ENCODE data around the gene PCGF3. TPM values are rescaled to one million over a fixed set of nuclear protein-coding genes. Genes with fewer than 3 reads are reported as not detected.
"Not testable (repeated sequence)": the region's sequence is repeated elsewhere in the genome, so short reads cannot be mapped to it uniquely, and the experiment has no call there.

PCGF3 gene
- total RNA-seq, 1 donor from 2014 or later, result 82.7 TPM

DNA sequence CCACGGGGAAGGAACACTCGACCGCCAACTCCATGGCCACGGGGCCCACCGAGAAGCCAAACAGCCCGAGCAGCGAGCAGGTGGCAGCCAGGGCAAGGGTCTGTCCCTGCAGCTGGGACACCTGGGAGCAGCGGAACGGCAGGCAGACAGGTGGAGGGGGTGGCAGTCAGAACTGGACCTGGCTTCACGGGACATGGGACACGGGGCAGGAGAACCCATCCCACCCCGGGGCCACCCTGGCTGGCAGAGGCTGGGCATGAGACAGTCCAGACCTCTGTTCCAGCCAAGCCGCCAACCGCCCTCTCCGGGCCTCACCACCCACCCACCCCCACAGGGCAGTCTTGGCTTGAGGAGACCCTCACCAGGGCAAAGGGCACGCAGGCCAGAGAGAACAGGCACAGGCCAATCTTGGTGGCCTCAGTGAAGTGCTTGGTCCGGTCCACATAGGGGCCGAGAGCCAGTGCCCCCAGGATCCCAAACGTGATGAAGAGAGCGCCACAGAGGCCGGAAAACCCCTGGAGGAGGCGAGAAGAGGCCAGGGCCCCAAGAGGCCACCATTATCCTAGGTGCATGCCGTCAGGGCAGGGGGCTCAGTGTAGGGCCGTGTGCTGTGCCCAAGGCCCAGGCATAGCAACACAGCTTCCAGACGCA is 22.3 kb upstream of the PCGF3 start:
- DNase-seq, result no peak

DNA sequence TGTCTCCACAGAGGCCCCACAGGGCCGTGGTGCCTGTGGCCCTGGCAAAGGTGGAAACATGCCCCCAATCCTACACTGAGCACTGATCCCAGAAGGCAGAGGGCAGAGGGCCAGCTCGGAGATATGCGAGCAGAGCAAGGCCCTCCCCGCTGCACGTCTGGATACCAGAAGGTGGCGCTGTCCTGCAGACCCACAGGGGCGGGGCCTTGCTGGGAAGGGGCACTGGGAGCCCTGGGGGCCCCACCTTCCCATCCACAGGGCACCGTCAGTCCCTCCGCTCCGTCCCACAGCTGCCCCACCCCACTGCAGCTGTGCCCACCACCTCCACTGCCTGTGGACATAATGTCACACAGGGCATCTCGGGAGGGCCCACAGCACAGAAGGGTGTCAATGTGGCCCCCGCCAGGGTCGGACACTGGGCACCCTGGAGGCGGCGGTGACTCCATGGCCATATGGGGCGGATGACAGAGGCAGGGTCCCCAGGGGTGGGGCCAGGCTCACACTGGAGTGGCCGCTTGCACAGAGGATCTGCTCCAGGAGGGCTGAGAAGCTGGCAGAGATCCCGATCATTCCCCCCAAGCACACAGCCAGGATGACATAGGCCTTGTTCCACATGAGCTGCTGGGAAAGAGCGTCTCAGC is 21.5 kb upstream of the PCGF3 start:
- DNase-seq, result no peak

DNA sequence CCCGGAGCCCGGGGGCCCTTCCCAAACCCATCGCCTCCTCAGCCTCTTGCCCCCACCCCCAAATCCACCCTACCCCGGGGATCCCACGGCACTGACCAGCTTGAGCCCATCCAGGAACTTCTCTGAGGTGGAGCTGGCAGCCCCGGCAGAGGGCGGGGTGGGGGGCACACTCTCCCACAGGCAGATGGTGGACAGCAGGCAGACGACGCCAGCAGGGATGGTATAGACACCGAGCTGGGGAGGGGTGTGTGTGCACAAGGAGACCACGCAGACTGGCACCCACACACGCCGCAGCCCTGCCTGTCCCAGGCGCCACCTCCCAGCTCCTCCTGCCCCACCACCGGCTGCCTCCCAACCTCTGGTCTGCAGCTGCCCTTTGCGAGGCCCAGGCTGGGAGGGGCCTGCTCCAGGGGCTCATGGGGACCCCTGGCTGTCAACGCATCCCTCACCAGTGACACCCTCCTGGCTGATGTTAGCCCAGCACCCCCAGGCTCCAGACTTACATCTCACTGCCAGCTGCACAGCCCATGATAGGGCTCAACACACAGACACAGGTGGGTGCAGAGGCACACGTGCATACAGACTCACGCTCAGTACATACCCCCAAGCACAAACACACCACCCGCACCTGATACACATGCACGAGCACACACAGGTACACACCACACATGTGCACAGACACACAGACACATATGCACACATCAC is 20.9 kb upstream of the PCGF3 start:
- DNase-seq, result no peak

DNA sequence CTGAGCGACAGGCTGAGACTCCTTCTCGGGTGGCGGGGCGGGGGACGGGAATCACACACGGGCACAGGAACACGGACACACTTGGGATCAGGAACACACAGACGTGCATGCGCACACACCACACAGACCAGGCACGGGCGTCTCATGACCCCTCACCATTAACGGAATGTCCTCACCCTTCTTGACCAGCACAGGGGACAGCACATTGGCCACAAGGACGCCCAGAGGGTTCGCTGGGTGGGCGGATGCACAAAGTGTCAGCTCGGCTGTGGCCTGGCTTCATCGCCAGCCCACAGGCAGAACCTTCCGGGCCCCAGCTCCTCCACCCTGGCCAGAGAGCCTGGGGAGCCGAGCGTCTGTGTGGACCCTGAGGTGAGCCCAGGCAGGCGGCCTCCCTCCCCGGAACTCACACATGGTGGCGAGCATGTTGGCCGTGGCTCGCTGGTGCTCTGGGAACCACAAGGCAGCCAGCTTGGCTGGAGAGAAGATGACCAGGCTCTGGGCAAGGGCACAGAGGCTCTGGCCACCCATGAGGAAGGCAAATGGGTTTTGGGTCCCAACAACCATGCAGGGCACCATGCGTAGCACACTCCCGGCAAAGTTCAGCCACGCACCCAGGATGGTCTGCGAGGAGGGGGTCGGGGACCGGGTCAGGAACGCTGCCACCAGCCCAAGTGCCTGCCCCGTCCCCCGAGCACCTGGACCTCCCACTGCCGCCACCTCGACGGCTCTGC is 19.8 kb upstream of the PCGF3 start:
- DNase-seq, result no peak

DNA sequence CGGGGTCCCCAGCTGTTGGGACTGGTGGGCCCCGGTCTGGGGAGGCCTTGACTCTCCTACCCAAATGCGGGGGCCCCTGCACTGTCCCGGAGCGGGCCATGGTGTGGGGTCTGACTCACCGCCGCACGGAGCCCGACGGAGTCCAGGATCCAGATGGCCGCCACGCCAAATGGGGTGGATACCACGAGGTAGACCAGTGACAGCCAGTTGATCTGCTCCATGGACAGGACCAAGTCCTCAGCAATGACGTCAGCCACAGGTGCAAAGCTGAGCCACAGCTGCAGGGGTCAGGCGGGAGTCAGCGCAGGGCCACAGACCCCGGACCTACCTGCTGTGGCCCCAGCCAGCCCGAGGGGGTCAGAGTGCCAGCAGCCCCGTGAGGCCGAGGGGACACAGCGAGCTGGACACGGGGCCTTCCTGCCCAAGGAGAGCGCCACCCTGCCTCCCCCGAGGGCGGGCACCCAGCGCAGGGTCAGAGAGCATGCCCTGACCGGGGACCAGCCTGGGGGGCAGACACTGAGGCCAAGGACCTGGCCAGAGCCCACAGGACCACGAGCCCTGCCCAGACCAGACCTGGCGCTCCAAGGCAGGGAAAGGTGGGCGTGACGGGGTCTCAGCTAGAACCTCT is 19.1 kb upstream of the PCGF3 start:
- no peak for DNase-seq

DNA sequence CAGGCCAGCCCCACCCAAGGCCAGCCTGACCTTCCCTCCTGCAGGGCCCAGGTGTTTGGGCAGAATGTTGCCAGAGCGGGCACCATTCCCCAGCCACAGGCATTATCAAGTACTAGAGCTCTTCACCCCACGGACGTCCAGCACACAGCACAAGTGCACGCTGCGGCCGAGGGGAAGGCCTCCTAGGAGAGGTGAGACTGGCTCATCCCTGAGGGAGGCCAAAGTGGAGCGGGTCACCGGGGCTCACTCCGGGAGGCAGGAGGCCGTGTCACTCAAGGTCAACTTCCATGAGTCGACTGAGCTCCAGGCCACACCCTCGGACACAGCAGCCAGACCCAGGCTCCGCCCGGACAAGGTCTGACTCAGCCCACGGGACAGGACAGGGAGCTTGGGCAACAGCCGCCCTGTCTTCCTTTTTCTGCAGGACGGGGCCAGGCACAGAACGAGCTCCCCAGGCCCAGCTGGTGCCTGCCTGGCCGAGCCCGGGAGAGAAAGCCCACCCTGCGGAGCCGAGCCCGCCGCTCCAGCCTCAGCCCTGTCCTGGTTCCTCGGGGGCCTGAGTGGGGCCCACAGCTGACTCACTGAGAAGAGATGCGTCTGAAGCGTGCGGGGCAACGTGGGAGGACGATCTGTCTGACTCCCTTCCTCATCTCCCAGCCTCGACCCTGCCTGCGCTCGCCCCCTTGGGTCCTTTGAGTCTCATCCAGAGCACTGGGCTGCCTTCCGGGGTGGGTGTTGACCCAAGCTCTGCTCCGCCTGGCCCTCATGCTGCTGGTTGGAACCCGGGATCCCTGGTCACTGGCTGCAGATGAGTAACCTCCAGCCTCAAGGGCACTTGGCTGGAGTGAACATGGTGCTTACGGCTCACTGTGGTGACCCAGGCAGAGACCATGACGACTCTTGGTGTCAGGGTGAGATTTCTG is 18.3 kb upstream of the PCGF3 start:
- no peak for DNase-seq

DNA sequence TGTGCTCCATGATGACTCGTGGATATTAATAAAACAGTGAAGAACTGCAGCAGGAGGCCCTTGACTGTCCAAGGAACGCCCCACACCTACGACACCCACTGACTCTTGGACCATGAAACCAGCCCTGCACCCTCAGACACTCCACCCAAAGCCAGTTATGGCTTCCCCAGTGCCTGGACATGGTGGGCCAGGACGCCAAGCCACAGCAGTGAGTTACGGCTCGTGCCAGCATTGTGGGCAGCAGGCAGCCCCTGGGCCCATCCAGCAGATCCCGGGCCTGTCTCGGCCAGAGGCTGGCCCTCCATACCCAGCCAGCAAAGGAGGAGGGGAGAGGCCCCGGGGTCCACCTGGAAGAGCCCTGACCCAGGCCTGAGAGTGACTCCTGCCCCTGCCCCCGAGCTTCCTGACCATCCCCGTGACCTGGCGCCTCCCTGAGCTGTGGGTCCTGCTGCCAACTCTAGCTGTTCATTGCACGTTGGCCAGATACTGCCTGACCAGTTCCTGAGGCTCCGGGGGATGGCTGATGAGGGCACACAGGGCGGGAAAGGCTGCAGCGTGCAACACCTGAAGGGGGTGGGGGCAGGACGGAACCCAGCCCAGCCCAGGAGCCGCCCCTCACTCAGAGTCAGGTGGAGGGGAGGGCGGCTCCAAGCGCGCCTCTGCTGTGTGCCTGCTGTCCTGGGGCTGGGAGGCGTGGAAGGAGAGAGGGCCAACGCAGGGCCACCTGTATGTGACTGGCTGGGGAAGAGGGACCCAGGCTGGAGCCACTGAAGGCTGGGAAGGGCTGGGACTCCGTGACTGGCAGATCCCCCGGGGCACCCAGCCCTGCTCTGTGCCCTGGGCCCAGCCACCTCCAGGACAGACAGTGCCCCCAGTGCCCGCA is 17.4 kb upstream of the PCGF3 start:
- no peak for DNase-seq

DNA sequence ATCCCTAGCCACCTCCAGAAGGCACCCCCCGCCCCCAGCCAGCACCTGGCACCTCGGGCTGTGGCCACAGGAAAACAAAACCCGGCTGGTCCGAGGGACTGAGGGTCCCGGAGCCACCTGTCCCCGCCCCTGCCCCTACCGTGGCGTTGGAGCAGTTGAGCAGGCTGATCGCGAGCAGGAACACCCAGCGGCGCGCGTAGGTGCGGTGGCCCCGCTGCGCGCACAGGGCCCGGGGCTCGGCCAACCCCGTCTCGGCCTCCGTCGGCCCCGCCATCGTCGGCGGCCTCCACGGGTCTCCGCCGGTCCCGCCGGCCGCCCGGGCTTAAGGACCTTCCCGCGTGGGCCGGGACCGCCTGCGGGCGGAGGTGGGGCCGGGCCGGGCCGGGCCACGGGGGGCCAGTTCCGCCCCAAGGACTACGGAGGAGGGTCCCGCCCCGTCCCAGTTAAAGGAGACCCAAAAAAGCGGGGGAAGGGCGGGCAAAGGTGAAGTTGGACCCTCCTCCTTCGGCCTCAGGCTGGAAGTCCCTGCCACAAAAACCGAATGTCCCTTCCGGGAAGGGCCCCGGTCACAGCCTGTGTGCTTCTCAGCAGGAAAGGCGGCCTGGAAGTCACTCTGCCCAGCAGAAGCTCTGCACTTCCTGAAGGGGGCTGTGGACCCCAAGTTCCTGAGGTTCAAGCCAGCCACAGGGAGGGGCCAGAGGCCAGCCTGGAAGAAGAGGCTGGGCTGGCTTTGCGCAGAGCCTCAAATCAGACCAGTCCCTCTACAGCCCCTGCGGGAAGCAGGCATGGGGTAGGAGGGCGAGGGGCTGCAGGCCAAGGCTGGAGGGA is 16.6 kb upstream of the PCGF3 start, which contains the start of gene SLC49A3:
TSS of gene SLC49A3 (minus strand) at position 298 of the 828 bp plus-strand sequence. CDS start at position 274, 24 bp downstream.
- DNase-seq, result no peak

DNA sequence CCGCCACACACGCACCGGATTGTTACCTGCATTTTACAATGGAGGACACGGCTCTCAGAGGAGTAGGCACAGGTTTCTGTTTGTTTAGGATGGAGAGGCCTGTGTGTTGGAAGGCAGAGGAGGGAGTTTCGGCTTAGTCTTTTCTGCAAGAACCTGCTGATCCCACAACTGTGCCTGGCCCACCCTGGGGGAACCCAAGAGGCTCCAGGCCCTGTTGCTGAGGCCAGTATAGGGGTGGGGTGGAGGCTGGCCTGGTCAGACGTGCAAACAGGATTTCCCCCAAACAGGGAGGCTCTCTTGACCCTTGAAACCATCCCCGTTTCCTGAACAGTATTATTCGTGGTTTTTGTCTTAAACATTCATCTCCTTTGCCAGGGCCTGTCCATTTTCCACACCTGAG is 15.9 kb upstream of the PCGF3 start:
- no peak for DNase-seq

DNA sequence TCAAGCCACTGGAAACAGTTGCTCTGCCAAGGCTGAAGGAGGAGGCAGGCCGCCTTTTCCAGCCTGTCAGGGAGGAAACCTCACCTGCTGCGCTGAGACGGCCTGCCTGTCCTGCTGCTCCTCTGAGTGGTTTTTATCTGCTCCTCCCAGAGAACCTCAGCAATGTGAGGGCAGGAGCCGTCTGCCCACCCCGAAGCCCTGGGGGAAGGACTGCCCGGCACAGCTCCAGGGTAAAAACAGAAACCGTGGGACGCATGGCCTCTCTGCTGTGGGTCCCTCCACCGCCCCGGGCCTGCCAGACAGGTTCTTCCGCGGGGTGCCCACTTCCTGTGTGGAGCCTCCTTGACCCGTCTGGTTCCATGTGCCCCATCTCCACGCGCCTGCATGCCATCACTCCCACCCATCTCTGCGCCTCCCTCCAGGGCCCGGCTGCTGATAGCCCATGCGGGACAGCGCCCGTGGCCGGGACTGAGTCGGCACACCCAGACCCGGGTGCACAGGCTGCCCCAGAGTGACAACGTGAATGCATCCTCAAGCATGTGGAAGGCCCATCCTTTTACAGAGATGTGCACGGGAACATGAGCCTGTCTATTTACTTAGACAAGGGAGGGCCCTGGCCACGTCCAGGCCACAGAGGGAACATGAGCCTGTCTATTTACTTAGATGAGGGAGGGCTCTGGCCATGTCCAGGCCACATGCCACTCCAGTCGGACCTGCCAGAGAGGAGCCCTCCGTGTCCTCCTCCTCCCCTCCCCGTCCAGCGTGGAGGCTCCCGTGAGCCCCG is 12.7 kb upstream of the PCGF3 start:
- no peak for DNase-seq

DNA sequence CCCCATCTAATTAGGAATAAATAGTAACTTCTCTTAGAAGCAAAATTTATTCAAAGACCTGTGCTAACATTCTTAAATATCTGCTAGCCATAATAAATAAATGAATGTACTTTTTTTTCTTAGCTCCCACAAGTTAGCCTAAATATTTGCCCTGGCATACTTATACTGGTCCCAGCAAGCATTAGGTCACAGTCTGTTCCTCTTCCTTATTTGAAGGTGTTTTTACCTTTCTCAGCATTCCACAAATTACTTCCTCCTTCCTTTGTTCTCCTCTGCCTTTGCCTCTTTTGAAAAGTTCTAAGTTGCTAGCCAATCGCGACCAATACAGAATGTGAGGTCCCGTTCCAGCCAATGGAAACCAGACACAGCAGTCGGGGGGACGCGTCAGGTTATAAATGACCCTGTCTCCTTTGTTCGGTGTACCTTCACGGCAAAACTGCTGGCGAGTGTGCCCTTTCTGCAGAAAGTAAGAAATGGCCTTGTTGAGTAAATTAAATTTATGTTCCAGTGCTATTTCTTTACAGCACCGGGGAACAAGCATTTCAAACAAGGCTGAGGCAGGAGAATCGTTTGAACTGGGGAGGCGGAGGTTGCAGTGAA is 11.2 kb upstream of the PCGF3 start:
- not testable (repeated sequence) for DNase-seq

DNA sequence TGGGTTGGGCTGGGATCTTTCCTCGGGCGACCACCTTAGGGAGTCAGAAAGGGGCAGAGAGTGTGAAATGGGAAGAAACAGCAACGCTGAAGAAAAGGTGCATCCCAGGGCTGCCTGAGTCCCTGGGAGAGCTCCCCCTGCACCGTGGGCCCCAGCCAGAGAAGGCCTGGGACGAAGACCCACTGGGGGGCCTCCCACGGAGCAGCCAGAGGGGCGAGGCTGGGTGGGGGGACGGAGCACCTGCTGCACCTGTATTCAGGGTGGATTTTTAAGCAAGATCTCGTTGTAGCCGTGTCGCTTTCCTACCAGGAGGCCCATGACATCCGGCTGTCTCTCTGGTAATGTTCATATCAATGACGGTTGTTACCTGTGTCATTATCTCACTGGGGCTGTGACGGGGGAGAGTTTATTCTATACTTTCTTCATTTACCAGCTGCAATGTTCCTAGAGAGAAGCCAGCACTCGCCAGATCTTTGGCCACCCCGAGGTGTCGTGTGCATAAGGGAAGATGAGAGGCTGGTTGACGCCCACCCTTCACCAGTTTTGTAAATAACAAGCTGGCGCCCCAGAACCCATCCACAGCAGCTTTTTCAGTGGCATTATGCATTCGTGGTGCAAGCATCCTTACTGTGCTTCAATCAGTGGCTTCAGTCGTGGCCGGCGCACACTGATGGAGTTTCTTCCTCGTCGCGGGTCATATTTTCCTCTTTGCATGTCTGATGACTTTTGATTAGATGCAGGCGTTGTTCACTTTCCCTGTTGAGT is 5.6 kb upstream of the PCGF3 start:
- DNase-seq, result no peak

DNA sequence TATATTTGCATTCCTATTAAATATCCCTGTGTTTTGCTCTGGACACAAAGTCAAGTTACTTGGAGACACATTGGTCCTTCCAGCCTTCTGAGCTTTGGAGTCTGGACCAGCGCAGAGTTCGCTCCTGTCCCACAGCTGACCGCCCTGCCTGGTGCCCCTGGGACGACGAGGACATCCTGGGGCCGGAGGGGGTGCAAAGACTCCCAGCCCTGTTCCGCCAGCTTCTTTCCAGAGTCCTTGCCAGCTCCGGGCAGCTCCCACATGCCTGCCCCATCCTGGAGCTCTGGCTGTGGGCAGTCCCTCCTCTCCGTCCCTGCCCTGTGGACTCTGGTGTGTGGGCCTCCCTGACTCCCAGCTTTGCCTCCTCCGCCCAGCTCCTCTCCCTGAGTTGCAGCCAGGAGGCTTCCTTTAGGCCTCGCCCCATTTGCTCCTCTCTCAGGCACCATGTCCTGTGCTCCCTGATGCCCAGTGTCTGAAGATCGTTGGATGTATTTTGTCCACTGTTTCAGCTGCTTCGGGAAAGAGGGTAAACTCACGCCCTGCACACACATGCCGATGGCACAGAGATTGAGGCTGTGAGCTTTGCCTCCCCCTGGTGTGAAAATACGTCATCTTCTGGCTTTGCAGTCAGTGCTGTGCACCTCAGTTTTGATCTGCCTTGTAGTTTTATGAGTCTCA is 4.9 kb upstream of the PCGF3 start:
- DNase-seq, result no peak

DNA sequence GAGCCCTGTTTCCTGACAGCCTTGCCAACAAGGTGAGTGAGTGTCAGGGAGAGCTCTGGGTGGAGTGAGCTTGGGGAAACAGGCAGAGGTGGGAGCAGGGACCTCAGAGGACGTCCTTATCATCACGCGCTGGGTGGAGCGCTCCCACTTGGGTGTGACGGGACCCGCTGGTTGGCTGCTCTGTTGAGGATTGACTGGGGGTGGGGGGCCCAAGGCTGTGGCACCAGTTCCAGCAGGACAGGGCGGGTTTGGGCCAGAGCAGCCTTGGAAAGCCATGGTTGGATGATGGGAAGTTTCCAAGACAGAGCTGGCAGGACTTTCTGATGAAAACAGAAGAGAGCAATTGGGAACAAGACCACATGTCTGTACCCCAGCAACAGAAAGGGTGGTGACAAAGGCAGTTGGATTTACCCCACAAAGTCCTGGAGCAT is 3.0 kb upstream of the PCGF3 start:
- DNase-seq, result no peak

DNA sequence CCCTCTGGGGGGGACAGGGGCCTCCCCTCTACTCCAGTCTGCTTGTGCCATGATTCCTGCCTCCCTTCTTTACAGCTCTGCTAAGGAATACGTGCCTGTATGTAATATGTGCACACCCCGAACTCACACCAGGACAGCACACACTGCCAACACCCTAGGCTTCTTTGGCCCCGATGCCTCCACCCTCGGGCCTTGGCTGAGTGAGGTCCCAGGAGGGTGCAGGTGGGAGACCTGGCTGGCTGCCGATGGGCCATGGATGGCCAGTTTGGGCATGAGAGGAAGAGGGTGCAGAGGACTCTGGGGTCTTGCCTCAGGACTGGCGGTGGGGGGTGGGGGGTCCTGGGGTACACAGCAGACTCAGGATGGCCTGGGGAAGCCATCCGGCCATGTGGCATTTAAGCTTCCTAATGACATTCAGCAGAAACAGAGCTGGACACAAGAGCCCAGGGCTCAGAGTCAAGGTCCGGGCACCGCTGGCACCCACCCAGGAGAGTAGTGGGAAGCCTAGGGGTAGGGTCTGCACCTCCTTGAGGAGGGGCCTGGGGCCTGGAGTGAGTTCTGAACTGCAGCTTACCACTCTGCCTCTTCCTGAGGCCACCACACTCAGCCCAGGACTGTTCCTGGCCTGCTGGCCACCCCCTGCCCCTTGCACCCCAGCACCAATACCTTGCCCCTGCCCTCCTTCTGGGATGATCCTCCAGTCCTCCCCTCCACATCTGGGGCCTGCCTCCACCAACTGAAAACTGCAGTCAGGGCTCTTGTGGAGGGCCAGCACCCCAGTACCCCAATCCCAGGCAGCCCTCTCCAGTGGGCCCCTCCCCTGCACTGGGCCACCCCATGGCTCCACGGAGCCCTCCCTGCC is 2.1 kb upstream of the PCGF3 start:
- no peak for DNase-seq
